Activated CD4-positive, alpha-beta T cell treated with anti-CD3 and anti-CD28 coated beads, Interleukin-2, amount 10 ng/mL, durations not matched to agents 24 days and 14 days (primary cell): ENCODE measurements around the gene MRPL49. TPM values are rescaled to one million over a fixed set of nuclear protein-coding genes. Genes with fewer than 3 reads are reported as not detected.

Experiments
- DNase-seq: peaks from one replicate; pipeline ENCODE4 v3.0.0; 2022
- H3K27ac Mint-ChIP-seq: one replicate; pipeline ENCODE4 v1.8.0; 2022; ENCODE audit warnings: mild to moderate bottlenecking, mixed read lengths
- H3K27me3 Mint-ChIP-seq: one replicate; pipeline ENCODE4 v1.8.0; 2022; ENCODE audit warnings: mixed read lengths
- H3K36me3 Mint-ChIP-seq: one replicate; pipeline ENCODE4 v1.8.0; 2022; ENCODE audit warnings: low read depth, mild to moderate bottlenecking, mixed read lengths
- H3K4me1 Mint-ChIP-seq: one replicate; pipeline ENCODE4 v1.8.0; 2021; ENCODE audit warnings: mixed read lengths
- H3K4me3 Mint-ChIP-seq: one replicate; pipeline ENCODE4 v1.8.0; 2022; ENCODE audit warnings: mild to moderate bottlenecking, moderate library complexity, mixed read lengths
- H3K9me3 Mint-ChIP-seq: one replicate; pipeline ENCODE4 v1.8.0; 2021; ENCODE audit warnings: mixed read lengths
- intact Hi-C: fragments of 100-400 bp; cut with micrococcal nuclease; formaldehyde crosslinking; loops from one replicate; pipeline ENCODE4 v1.15.1; 2023
- total RNA-seq: library from RNA; stranded (reverse); gene quantifications from 2 replicates; pipeline ENCODE4 v1.2.3, GENCODE V29; 2022

MRPL49 gene
- total RNA-seq, 1 donor from 2014 or later, result 81.4 TPM

DNA sequence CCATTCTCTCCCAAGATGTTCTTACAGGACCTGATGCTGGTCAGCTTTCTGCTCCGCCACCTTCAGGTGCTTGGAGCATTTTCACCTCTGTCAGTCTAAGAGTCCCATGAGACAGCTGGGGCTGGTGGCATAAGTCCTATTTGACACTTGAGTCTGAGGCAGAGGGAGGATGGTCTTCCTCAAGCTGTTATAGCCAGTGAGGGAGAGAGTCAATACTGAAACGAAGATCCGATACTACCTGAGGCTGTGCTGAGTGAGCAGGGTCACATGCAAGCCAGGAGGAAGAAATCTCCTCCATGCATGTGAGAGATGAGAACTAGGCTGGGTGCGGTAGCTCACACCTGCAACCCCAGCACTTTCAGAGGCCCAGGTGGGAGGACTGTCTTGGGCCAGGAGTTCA, 32.5 kb upstream of the MRPL49 start:
- peaks cover 25% of the 10 kb centered on the region for H3K36me3 Mint-ChIP-seq
- no peak for DNase-seq
- intact Hi-C loops, result no loop called here
- peaks cover 13% of the 10 kb centered on the region for H3K4me1 Mint-ChIP-seq
- H3K27ac Mint-ChIP-seq, result no peak overlapping the region
- no peaks in the 10 kb centered on the region for H3K27me3 Mint-ChIP-seq
- H3K4me3 Mint-ChIP-seq, result no peak overlapping the region
- no peaks in the 10 kb centered on the region for H3K9me3 Mint-ChIP-seq

DNA sequence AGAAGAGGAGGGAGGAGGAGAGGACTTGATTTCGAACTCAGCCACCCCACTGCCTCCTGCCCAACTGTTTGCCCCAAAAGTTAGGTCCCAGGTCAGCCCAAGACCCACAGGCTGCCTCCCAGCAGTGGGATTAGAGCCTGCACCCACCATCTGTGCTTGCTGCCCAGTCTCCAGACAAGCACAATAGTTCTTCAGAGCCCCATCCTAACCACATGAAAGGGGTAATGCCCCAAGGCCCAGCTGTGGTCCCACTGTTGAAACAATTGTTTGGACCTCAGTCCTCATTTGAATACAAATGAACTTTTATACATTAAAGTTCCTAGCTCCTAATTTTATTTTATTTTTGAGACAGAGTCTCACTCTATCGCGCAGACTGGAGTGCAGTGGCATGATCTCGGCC, 31.5 kb upstream of the MRPL49 start:
- intact Hi-C loops, result no loop called here
- peaks cover 21% of the 10 kb centered on the region for H3K36me3 Mint-ChIP-seq
- no peak overlapping the region for H3K4me3 Mint-ChIP-seq
- peaks cover 5% of the 10 kb centered on the region for H3K4me1 Mint-ChIP-seq
- H3K27me3 Mint-ChIP-seq, result no peaks in the 10 kb centered on the region
- H3K27ac Mint-ChIP-seq, result no peak overlapping the region
- DNase-seq, result no peak
- H3K9me3 Mint-ChIP-seq, result no peaks in the 10 kb centered on the region

DNA sequence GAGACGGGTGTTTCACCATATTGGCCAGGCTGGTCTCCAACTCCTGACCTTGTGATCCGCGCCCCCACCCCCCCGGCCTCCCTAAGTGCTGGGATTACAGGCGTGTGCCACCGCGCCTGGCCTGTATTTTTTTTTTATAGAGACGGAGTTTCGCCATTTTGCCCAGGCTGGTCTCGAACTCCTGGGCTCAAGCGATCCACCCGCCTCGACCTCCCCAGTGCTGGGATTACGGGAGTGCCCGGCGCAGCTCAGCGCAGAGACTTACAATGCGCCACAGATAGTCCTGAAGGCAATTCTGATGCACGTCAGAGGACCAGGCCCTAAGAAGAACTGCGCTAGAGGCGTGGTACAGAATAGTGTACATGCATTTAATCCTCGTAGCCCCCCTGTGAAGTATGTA, 26.7 kb upstream of the MRPL49 start:
- Mint-ChIP-seq H3K4me1 (peaks cover 14% of the 10 kb centered on the region), H3K27me3 (no peaks in the 10 kb centered on the region), H3K4me3 (peak overlapping the region; percentile 95), H3K27ac (peak overlapping the region; percentile 94), H3K36me3 (peaks cover 11% of the 10 kb centered on the region), H3K9me3 (no peaks in the 10 kb centered on the region)
- DNase-seq, result no peak
- intact Hi-C loops, result no loop called here

DNA sequence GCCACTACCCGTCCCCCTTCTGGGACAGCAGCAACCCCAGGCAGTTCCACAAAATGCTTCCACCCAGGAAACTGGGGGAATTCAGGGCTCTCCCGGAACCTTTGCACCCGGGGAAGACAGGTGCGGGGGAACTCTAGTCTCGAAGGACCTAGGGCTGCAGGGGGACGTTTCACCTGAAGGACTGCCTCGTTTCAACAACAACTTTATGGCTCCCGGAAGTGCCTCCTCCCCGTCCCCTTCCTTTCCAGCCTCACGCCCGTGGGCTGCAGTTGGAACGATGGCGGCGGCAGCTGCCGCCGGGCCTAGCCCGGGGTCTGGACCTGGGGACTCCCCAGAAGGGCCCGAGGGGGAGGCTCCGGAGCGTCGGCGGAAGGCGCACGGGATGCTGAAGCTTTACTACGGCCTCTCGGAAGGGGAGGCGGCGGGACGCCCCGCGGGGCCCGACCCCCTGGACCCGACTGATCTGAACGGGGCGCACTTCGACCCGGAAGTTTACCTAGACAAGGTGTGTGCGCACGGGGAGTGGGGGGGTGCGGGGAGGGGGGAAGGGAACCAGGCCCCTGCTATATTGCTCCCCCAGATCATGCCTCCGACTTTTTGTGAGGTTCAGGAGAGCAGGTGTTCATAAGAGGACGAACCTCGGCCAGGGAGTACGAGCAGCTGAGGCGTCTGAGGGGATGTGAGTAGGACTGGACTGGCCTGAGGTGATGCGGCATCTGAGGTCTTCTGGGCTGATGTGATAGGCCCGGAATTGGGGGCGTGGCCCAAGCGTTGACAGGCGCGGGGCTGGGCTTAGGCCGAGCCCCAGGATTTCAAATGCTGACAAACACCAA, 25.9 kb upstream of the MRPL49 start, which contains the start of gene VPS51:
Gene VPS51 (plus strand): TSS at position 241 of the 833 bp plus-strand sequence. CDS start 37 bp downstream, at position 278.
- Mint-ChIP-seq H3K27me3 (no peaks in the 10 kb centered on the region), H3K36me3 (peaks cover 11% of the 10 kb centered on the region), H3K4me3 (peak within 1 kb of the TSS; percentile 95), H3K9me3 (no peaks in the 10 kb centered on the region), H3K27ac (peak within 1 kb of the TSS; percentile 94), H3K4me1 (peaks cover 14% of the 10 kb centered on the region)
- peak; percentile 95 for DNase-seq
- intact Hi-C loops, result loop anchor here (1.0 kb wide), 4 partner anchors 12 to 26 kb away; partner anchors contain the start of genes CDCA5, FAU, MRPL49 and ZFPL1

DNA sequence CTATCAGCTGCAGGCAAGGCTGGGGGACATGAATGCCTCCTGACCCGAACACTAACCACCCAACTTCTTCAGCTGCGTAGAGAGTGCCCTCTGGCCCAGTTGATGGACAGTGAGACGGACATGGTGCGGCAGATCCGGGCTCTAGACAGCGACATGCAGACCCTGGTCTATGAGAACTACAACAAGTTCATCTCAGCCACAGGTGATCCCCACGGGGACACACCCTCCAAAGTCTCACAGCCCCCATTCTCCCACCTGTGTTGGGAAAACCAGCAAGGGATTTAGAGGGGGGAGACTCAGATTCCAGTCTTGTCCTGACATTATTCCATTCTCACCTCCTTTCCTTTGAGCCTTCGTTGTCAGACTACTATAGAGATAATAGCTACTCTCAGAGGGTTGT, 25.2 kb upstream of the MRPL49 start:
- H3K27ac Mint-ChIP-seq, result no peak overlapping the region
- intact Hi-C loops, result loop anchor here (1.0 kb wide), 4 partner anchors 13 to 25 kb away; partner anchors contain the start of genes CDCA5, FAU, MRPL49 and ZFPL1
- DNase-seq, result no peak
- H3K27me3 Mint-ChIP-seq, result no peaks in the 10 kb centered on the region
- H3K4me3 Mint-ChIP-seq, result peak overlapping the region; percentile 95
- peaks cover 14% of the 10 kb centered on the region for H3K4me1 Mint-ChIP-seq
- peaks cover 14% of the 10 kb centered on the region for H3K36me3 Mint-ChIP-seq
- H3K9me3 Mint-ChIP-seq, result no peaks in the 10 kb centered on the region

DNA sequence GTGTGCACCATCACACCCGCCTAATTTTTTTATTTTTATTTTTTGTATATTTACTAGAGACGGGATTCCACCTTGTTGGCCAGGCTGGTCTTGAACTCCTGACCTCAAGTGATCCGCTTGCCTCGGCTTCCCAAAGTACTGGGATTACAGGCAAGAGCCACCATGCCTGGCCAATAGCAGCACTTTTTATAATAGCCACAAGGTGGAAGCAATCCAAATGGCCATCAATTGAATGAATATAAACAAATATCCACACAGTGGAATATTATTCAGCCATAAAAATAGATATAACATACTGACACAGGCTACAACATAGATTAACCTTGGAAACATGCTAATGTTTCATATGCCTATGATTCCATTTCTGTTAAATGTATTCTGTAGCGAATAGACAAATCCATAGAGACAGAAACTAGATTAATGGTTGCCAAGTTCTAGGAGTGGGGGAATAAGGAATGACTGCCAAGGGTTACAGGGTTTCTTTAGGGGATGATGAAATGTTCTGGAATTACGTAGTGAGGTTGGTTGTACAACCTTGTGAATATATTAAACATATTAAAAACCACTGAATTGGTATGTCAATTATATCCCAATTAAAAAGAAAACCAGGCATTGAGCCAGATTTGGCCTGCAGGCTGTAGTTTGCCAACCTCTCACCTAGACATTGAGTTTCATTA, 21.3 kb upstream of the MRPL49 start:
- Mint-ChIP-seq H3K9me3 (no peaks in the 10 kb centered on the region), H3K4me3 (no peak overlapping the region), H3K36me3 (peaks cover 27% of the 10 kb centered on the region), H3K27ac (no peak overlapping the region), H3K27me3 (no peaks in the 10 kb centered on the region), H3K4me1 (peaks cover 19% of the 10 kb centered on the region)
- intact Hi-C loops, result no loop called here
- no peak for DNase-seq

DNA sequence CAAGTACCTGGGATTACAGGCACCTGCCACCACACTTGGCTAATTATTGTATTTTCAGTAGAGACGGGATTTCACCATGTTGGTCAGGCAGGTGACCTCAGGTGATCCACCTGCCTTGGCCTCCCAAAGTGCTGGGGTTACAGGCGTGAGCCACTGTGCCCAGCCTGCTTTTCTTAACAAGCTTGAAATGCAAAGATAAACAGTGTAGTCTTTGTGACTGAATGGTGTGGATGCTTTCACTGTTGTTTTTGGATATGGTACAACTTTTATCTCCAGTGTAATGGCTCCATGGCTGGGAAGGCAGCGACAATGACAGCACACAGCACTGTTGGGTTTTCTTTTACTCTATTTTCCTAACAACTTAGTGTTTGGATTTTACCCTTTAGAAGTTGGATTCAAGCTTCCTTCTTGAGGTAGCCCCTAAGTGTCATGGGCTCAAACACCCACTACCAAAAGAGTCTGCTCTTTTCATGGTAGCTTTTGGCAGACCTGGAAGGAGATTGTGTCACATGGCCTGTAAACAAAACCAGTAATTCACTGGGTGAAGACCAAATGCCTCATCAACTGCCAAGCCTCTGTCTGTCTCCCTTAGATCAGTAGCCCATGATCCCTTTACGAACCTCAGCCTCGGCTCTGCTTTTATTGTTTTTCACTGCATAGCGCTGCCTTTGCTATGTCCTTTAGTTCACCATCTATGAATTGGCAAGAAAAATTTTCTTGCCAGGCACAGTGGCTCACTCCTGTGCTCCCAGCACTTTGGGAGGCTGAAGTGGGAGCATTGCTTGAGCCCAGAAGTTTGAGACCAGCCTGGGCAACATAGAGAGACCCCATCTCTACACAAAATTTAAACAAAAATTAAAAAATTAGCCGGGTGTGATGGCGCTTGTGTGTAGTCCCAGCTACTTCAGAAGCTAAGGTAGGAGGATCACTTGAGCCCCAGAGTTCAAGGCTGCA, 19.7 kb upstream of the MRPL49 start:
- no peaks in the 10 kb centered on the region for H3K27me3 Mint-ChIP-seq
- DNase-seq, result no peak
- H3K27ac Mint-ChIP-seq, result no peak overlapping the region
- no peaks in the 10 kb centered on the region for H3K9me3 Mint-ChIP-seq
- intact Hi-C loops, result no loop called here
- no peak overlapping the region for H3K4me3 Mint-ChIP-seq
- H3K4me1 Mint-ChIP-seq, result peaks cover 16% of the 10 kb centered on the region
- H3K36me3 Mint-ChIP-seq, result peaks cover 33% of the 10 kb centered on the region

DNA sequence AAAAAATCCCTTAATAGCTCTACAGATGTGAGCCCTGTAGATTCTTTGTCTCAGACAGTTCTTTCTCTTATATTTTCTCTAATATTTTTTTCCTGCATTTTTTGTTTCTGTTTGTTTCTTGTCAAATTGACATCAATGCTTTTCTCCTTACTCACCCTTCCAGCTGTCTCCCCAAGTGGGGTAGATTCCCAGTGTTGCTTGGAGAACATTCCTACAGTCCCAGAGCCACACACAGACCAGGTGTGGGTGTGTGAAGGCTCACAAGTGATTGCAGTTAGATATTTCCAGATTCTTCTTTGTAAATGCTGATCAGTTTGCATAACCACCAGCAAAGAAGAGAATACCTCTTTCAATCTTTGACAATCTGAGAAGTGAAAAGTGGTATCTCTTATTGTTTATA, 18.6 kb upstream of the MRPL49 start:
- no peaks in the 10 kb centered on the region for H3K27me3 Mint-ChIP-seq
- peaks cover 29% of the 10 kb centered on the region for H3K36me3 Mint-ChIP-seq
- DNase-seq, result no peak
- intact Hi-C loops, result no loop called here
- no peaks in the 10 kb centered on the region for H3K9me3 Mint-ChIP-seq
- peaks cover 12% of the 10 kb centered on the region for H3K4me1 Mint-ChIP-seq
- H3K4me3 Mint-ChIP-seq, result no peak overlapping the region
- H3K27ac Mint-ChIP-seq, result no peak overlapping the region

DNA sequence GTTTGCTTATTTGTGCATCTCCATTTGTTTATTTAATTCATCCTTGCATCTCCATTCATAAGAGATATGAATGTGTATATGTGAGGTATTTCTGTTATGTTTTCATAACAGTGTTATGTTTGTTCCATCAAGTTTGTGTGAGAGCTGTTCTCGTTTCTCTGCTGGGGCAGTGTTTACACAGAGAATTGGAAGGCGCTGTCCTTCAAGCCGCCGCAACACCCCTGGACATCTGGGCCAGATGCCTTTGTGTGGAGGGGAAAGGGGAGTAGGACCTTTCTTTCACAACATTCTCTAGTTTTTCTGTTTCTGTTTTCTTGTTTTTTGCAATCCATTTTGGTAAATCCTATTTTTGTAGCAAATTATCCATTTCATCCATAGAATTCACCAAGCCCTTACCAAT, 17.5 kb upstream of the MRPL49 start:
- no peak overlapping the region for H3K4me3 Mint-ChIP-seq
- peaks cover 9% of the 10 kb centered on the region for H3K4me1 Mint-ChIP-seq
- H3K36me3 Mint-ChIP-seq, result peaks cover 26% of the 10 kb centered on the region
- no peaks in the 10 kb centered on the region for H3K27me3 Mint-ChIP-seq
- intact Hi-C loops, result no loop called here
- no peaks in the 10 kb centered on the region for H3K9me3 Mint-ChIP-seq
- H3K27ac Mint-ChIP-seq, result no peak overlapping the region
- no peak for DNase-seq

DNA sequence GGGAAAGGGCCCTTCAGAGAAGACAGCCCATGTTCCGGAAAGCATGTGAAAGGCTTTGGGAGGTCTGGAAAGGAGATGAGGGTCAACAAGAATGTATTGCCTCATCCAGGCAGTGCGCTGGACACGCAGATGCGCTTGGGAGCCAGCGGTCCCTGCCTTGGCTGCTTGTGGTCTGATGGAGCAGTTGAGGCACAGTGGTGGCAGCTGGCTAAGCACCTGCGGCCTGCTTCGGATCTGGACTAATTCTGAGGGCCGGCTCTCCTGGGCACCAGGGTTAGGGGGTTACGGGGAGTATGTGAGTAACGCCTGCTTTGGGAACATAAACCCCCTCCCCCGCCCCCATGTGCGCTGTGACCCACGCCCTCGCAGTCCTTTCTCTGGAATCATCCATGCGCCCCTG, 15.0 kb upstream of the MRPL49 start:
- Mint-ChIP-seq H3K9me3 (no peaks in the 10 kb centered on the region), H3K4me3 (no peak overlapping the region), H3K27ac (no peak overlapping the region), H3K27me3 (no peaks in the 10 kb centered on the region), H3K36me3 (peaks cover 27% of the 10 kb centered on the region), H3K4me1 (peaks cover 27% of the 10 kb centered on the region)
- intact Hi-C loops, result no loop called here
- no peak for DNase-seq

DNA sequence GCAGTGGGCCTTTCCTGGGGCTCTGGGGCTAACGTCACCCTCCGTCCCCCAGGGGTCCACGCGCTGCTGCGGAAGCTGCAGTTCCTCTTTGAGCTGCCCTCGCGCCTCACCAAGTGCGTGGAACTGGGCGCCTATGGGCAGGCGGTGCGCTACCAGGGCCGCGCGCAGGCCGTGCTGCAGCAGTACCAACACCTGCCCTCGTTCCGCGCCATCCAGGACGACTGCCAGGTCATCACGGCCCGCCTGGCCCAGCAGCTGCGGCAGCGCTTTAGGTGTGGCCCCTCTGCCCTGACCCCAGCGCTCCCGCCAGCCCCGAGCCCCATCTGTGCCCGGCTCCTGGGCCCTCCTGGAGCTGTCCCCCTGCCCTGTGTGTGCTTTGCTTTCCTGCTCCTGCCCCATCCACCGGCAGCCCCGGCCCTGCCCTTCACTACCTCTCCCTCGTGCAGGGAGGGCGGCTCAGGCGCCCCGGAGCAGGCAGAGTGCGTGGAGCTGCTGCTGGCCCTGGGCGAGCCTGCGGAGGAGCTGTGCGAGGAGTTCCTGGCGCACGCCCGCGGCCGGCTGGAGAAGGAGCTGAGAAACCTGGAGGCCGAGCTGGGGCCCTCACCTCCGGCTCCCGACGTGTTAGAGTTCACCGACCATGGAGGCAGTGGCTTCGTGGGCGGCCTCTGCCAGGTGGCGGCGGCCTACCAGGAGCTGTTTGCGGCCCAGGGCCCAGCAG, 14.2 kb upstream of the MRPL49 start:
- intact Hi-C loops, result no loop called here
- Mint-ChIP-seq H3K27ac (no peak overlapping the region), H3K4me1 (peaks cover 27% of the 10 kb centered on the region), H3K4me3 (no peak overlapping the region), H3K36me3 (peaks cover 27% of the 10 kb centered on the region), H3K9me3 (no peaks in the 10 kb centered on the region), H3K27me3 (no peaks in the 10 kb centered on the region)
- no peak for DNase-seq

DNA sequence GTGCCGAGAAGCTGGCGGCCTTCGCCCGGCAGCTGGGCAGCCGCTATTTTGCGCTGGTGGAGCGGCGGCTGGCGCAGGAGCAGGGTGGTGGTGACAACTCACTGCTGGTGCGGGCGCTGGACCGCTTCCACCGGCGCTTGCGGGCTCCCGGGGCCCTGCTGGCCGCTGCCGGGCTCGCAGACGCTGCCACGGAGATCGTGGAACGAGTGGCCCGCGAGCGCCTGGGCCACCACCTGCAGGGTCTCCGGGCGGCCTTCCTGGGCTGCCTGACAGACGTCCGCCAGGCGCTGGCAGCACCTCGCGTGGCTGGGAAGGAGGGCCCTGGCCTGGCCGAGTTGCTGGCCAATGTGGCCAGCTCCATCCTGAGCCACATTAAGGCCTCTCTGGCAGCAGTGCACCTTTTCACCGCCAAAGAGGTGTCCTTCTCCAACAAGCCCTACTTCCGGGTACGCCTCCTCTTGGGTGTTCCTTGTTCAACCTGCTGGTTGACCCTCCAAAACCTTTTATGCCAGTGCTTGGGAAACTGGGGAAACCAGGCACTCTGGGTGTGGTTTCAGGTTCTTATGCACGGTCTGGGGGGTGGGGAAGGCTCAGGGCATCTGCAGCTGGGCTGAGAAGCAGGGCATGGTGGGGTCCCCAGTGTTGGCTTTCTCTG, 13.5 kb upstream of the MRPL49 start:
- Mint-ChIP-seq H3K9me3 (no peaks in the 10 kb centered on the region), H3K36me3 (peaks cover 27% of the 10 kb centered on the region), H3K27me3 (no peaks in the 10 kb centered on the region), H3K27ac (no peak overlapping the region), H3K4me1 (peaks cover 32% of the 10 kb centered on the region), H3K4me3 (no peak overlapping the region)
- no peak for DNase-seq
- intact Hi-C loops, result no loop called here
